Mesodermal cell (in vitro differentiated cells): ENCODE measurements around the gene ANKRD17. TPM values are rescaled to one million over a fixed set of nuclear protein-coding genes. Genes with fewer than 3 reads are reported as not detected.
A peak's percentile ranks its signal among the peaks of the same experiment; 100 is the strongest.
"Not testable (repeated sequence)": the region's sequence is repeated elsewhere in the genome, so short reads cannot be mapped to it uniquely, and the experiment has no call there.

Source experiments
- H3K27ac ChIP-seq: 2 replicates; pipeline ENCODE4 v1.7.0; 2013; ENCODE audit warnings: mild to moderate bottlenecking, low read depth, low read length, moderate library complexity; ENCODE audit not compliant: severe bottlenecking
- H3K36me3 ChIP-seq: 2 replicates; pipeline ENCODE4 v1.7.1; 2013; ENCODE audit warnings: mild to moderate bottlenecking, low read length, moderate library complexity; ENCODE audit not compliant: control insufficient read depth, insufficient read depth
- H3K4me1 ChIP-seq: one replicate; pipeline ENCODE4 v1.7.1; 2013; ENCODE audit warnings: mild to moderate bottlenecking, low read length; ENCODE audit not compliant: insufficient read depth, control insufficient read depth, poor library complexity, severe bottlenecking
- H3K4me3 ChIP-seq: 2 replicates; pipeline ENCODE4 v1.7.0; 2013; ENCODE audit warnings: low read length, control low read depth, mild to moderate bottlenecking; ENCODE audit not compliant: insufficient read depth, poor library complexity, severe bottlenecking; ENCODE audit errors: extremely low read depth
- H3K9me3 ChIP-seq: 2 replicates; pipeline ENCODE4 v1.7.1; 2013; ENCODE audit warnings: mild to moderate bottlenecking, low read length, moderate library complexity; ENCODE audit not compliant: control insufficient read depth
- WGBS, 2 experiments: methylation state at CpG; one replicate each; pipeline ENCODE4 v1.1.5; 2013; ENCODE audit warnings: missing lambda C conversion rate in 2 of 2; ENCODE audit not compliant: insufficient coverage in 2 of 2; 5-methylcytosine and 5-hydroxymethylcytosine counted together
- polyA plus RNA-seq, 2 experiments: library from polyadenylated mRNA; stranded (reverse); fragments of 50-300 nt; gene quantifications; one replicate each; pipeline ENCODE4 v1.2.3, GENCODE V29; 2013

ANKRD17 gene
- polyA plus RNA-seq (2013, experiment 1 of 2) = 47.2 TPM
- polyA plus RNA-seq (2013, experiment 2 of 2) = 46.9 TPM

GRCh38 chr4:73258686-73259570 is at the start of gene ANKRD17:
Gene ANKRD17, minus strand, starts transcription at chr4:73258798. Its CDS starts 130 bp downstream, at chr4:73258668.
- Histone ChIP-seq H3K36me3 (peaks cover 13% of the 10 kb centered on the region), H3K4me3 (peak within 1 kb of the TSS; percentile 88), H3K27ac (peak within 1 kb of the TSS; percentile 98), H3K9me3 (no peaks in the 10 kb centered on the region), H3K4me1 (peaks cover 6% of the 10 kb centered on the region)
- 0 to 1% methylated on average over 42 to 47 of the region's 80 CpGs for WGBS, 2 experiments

DNA sequence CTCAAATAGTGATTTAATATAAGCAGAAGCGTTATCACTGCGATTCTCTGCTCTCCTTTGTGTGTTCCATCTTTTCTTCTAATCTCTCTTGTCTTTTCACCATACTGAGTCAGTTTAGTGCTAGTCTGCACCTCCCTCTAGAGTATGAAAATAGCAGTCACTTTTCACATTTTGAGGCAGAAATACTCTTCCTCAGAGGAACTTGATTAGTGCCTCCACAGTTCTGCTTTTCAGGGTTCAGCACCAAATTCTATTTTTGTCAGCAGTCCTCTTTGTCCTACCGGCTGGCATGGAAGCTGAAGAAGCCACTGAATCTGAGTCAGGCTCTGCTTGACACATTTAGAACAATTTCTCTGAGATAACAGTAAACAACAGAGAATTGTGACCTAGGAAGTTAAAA is 49.7 kb upstream of the ANKRD17 start:
- no peaks in the 10 kb centered on the region for H3K9me3 ChIP-seq
- peak overlapping the region; percentile 55 for H3K27ac ChIP-seq
- WGBS, 2 experiments = 100% methylated on average over 1 of the region's 3 CpGs
- no peak overlapping the region for H3K4me3 ChIP-seq
- no peaks in the 10 kb centered on the region for H3K4me1 ChIP-seq
- no peaks in the 10 kb centered on the region for H3K36me3 ChIP-seq

DNA sequence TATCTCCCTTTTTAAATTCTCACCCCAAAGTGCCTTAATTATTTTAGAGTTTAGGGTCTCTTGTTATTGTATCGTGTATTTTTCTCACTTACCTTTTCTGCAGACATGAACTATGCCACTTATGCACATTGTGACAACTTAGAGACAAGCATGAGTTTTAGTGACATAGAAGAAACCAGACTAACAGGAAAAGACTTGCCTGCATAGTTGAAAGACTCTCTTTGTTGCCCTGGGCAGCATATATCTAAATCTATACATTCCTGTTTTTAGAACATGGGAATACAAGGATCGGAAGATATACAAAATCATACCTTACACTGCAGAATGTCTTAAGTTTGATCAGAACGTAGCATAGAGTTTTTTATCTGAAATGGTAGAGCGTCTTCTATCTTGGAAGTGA is 45.1 kb upstream of the ANKRD17 start:
- no peak overlapping the region for H3K4me3 ChIP-seq
- no CpG with 5 or more reads among the region's 4 CpGs for WGBS, 2 experiments
- H3K9me3 ChIP-seq = no peaks in the 10 kb centered on the region
- H3K36me3 ChIP-seq = no peaks in the 10 kb centered on the region
- H3K4me1 ChIP-seq = no peaks in the 10 kb centered on the region
- H3K27ac ChIP-seq = no peak overlapping the region

GRCh38 chr4:73299548-73300280 is 41.1 kb upstream of the ANKRD17 start:
- H3K9me3 ChIP-seq = no peaks in the 10 kb centered on the region
- H3K36me3 ChIP-seq = no peaks in the 10 kb centered on the region
- H3K27ac ChIP-seq = no peak overlapping the region
- WGBS, 2 experiments = 95 to 96% methylated on average over 19 to 20 of the region's 25 CpGs
- H3K4me3 ChIP-seq = no peak overlapping the region
- no peaks in the 10 kb centered on the region for H3K4me1 ChIP-seq

DNA sequence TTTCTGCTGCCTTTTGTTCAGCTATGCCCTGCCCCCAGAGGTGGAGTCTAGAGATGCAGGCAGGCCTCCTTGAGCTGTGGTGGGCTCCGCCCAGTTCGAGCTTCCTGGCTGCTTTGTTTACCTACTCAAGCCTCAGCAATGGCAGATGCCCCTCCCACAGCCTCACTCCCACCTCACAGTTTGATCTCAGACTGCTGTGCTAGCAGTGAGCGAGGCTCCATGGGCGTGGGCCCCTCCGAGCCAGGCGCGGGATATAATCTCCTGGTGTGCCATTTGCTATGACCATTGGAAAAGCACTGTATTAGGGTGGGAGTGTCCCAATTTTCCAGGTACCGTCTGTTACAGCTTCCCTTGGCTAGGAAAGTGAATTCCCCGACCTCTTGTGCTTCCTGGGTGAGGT is 34.1 kb upstream of the ANKRD17 start:
- H3K4me3 ChIP-seq, H3K27ac ChIP-seq, H3K4me1 ChIP-seq, H3K9me3 ChIP-seq, H3K36me3 ChIP-seq: not testable (repeated sequence)
- WGBS, 2 experiments = 84 to 93% methylated on average over 2 to 8 of the region's 9 CpGs

GRCh38 chr4:73281982-73282381 is 23.4 kb upstream of the ANKRD17 start:
- Histone ChIP-seq H3K27ac (no peak overlapping the region), H3K4me1 (no peaks in the 10 kb centered on the region), H3K36me3 (no peaks in the 10 kb centered on the region), H3K4me3 (no peak overlapping the region), H3K9me3 (peaks cover 9% of the 10 kb centered on the region)
- 78 to 88% methylated on average over 5 of the region's 5 CpGs for WGBS, 2 experiments

DNA sequence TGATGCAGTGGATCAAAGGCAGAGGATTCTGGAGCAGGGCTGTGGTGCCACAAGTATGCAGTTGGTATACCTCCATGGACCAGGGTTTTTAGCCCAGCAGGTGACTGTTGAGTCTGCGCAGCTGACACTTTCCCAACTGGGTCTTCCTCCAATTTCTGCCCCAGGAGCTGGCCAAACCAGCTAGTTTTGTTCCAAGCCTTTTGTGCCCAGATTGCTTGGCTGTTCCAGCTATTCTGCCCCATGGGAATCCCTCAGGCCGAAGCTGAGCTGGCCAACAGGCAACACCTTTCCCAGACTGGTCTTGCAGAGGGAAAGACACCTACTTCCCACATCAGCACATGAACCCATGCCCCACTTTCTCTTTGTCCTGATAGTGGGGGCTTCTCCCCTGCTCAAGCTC is 22.8 kb upstream of the ANKRD17 start:
- Histone ChIP-seq H3K27ac (no peak overlapping the region), H3K36me3 (no peaks in the 10 kb centered on the region), H3K9me3 (peaks cover 9% of the 10 kb centered on the region), H3K4me1 (no peaks in the 10 kb centered on the region), H3K4me3 (no peak overlapping the region)
- WGBS, 2 experiments = 96 to 100% methylated on average over 1 to 2 of the region's 2 CpGs

DNA sequence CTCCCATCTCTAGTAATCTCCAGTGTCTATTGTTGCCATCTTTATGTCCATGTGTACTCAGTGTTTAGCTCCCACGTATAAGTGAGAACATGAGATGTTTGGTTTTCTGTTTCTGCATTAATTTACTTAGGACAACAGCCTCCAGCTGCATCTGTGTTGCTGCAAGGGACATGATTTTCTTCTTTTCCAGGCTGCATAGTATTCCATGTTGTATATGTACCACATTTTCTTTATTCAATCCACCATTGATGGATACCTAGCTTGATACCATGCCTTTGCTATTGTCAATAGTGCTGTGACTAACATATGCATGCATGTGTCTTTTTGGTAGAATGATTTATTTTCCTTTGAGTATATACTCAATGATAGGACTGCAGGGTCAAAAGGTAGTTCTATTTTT is 18.6 kb upstream of the ANKRD17 start:
- Histone ChIP-seq H3K4me3 (no peak overlapping the region), H3K27ac (no peak overlapping the region), H3K36me3 (no peaks in the 10 kb centered on the region), H3K4me1 (no peaks in the 10 kb centered on the region), H3K9me3 (peaks cover 9% of the 10 kb centered on the region)
- 75% methylated on average over 1 of the region's 1 CpG; no CpG with 5 or more reads in 1 of the 2 experiments for WGBS, 2 experiments

DNA sequence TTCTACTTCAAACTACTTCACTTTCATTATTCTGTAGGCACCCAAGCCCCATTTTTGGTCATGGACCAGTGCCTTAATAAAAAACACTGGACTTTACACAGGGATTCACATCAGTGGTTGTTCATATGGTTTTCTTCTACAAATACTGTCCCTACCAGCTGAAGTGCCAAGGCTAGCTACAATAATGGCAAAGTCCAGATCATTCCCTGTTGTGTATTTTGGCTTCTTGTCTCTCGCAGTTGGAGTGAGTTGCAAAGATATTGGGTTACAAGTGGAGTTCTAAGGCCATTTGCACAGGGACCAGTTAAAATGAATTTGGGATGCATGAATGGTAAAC is 16.7 kb upstream of the ANKRD17 start:
- peaks cover 9% of the 10 kb centered on the region for H3K9me3 ChIP-seq
- H3K36me3 ChIP-seq = no peaks in the 10 kb centered on the region
- WGBS, 2 experiments = 75% methylated on average over 1 of the region's 1 CpG; no CpG with 5 or more reads in 1 of the 2 experiments
- H3K4me1 ChIP-seq = no peaks in the 10 kb centered on the region
- no peak overlapping the region for H3K4me3 ChIP-seq
- H3K27ac ChIP-seq = no peak overlapping the region

DNA sequence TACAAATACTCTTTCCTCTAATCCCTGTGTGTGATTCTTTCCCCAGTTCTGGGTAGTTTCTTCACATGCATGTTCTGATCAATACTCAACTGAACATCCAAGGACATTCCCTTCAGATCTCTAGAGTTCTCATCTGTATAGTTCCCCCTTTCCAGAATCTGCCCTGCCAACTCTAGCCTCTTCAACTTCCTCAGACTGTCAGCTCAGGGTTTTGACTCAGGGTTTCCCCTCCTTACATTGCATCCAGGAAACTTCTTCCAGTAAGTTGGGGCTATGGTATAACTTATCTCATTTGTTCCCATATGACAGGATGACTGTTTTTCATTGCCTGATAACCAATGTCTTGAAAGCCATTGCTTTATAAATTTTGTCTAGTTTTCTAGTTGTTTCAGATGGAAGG is 14.2 kb upstream of the ANKRD17 start:
- no peak overlapping the region for H3K27ac ChIP-seq
- H3K9me3 ChIP-seq = no peaks in the 10 kb centered on the region
- no peaks in the 10 kb centered on the region for H3K36me3 ChIP-seq
- no peak overlapping the region for H3K4me3 ChIP-seq
- H3K4me1 ChIP-seq = no peaks in the 10 kb centered on the region

DNA sequence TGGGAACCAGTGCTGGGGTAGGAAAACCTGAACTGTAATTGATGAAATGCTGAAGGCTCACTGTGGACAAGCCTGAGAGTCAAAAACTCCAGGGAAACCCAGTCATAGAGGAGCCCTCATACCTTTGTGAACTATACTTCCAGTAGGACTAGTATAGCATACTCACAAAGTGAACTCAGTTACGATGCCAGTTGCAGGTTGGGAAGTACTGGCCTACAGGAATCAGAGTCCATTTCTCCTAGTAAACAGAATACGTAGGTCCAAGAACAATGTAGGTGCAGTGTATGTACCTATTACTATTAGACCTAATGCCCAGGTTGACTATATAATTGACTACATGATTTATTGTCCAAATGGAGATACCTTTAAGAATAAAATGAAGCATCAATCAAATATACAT is 8.5 kb upstream of the ANKRD17 start:
- no peak overlapping the region for H3K27ac ChIP-seq
- H3K9me3 ChIP-seq = no peaks in the 10 kb centered on the region
- no peaks in the 10 kb centered on the region for H3K36me3 ChIP-seq
- no CpG with 5 or more reads among the region's 2 CpGs for WGBS, 2 experiments
- H3K4me3 ChIP-seq = no peak overlapping the region
- no peaks in the 10 kb centered on the region for H3K4me1 ChIP-seq
